Measurements from ENCODE around the gene TPST1. TPM values are rescaled to one million over a fixed set of nuclear protein-coding genes. Genes with fewer than 3 reads are reported as not detected.

TPST1 gene
- total RNA-seq, 1 experiment from 2014 or later, result 15.9 TPM

GRCh38 chr7:66344166-66344565 lies 139.0 kb downstream of the TPST1 start:
- Histone ChIP-seq H2AK5ac (ENCODE audit: insufficient read length, low read length) (no peak overlapping the region), H2BK20ac (ENCODE audit: low read depth, low read length, poor library complexity, severe bottlenecking) (no peak overlapping the region), H3K27ac (ENCODE audit: insufficient read length, low read depth, low read length) (no peak overlapping the region), H3K27me3 (ENCODE audit: insufficient read depth, low read length) (no peaks in the 10 kb centered on the region), H2BK12ac (ENCODE audit: insufficient read length, low read depth, low read length) (no peak overlapping the region), H3K18ac (ENCODE audit: insufficient read length, low read depth, low read length) (no peak overlapping the region), H3K23ac (ENCODE audit: insufficient read length, low read depth, low read length) (no peak overlapping the region), H3K14ac (ENCODE audit: insufficient read depth, low read length) (no peak overlapping the region), H3K4ac (ENCODE audit: low read depth, low read length) (no peak overlapping the region), H3K9ac (ENCODE audit: extremely low read depth, insufficient read length, low read length) (no peak overlapping the region), H4K91ac (ENCODE audit: insufficient read length, low read depth, low read length) (no peak overlapping the region), H3K23me2 (ENCODE audit: insufficient read length, low read depth, low read length, poor library complexity, severe bottlenecking) (no peaks in the 10 kb centered on the region), H3K4me1 (ENCODE audit: insufficient read depth, low read length) (no peaks in the 10 kb centered on the region), H3K56ac (ENCODE audit: insufficient read length, low read depth, low read length) (no peak overlapping the region), H2AFZ (ENCODE audit: low read length) (no peak overlapping the region), H4K5ac (ENCODE audit: insufficient read length, low read depth, low read length) (no peak overlapping the region), H2BK120ac (ENCODE audit: low read depth, low read length, poor library complexity, severe bottlenecking) (no peak overlapping the region), H3K79me2 (ENCODE audit: insufficient read depth, low read length) (no peaks in the 10 kb centered on the region), H3K4me2 (ENCODE audit: insufficient read depth, insufficient read length, low read length) (no peak overlapping the region), H4K8ac (replicated peaks; ENCODE audit: insufficient read length, low read depth, low read length) (no peak overlapping the region), H3T11ph (ENCODE audit: low read length) (no peak overlapping the region), H2BK15ac (ENCODE audit: low read depth, low read length) (no peak overlapping the region), H3K9me3 (ENCODE audit: control insufficient read depth, low read depth, low read length) (no peaks in the 10 kb centered on the region), H2BK5ac (ENCODE audit: insufficient read length, low read length) (no peak overlapping the region), H3K79me1 (ENCODE audit: insufficient read depth, low read depth, low read length, poor library complexity, severe bottlenecking) (no peaks in the 10 kb centered on the region), H4K20me1 (ENCODE audit: control insufficient read depth, insufficient read depth, insufficient read length) (no peaks in the 10 kb centered on the region)
- Mint-ChIP-seq H3K36me3 (ENCODE audit: insufficient read depth in 1 of 3, low read depth in 3 of 3) (peaks cover 3 to 6% (median 5%) of the 10 kb centered on the region in 3 experiments; a peak in 5 of 7 replicates), H3K4me3 (no peak overlapping the region), H3K9me3 (peaks cover 14 to 17% of the 10 kb centered on the region in 2 experiments), H3K27me3 (ENCODE audit: low read depth) (no peaks in the 10 kb centered on the region; the same call in 1 of the 2 replicates), H3K27ac (no peak overlapping the region), H3K4me1 (no peaks in the 10 kb centered on the region)
- WGBS (ENCODE audit: extremely low coverage, insufficient read length, low lambda C conversion rate), result no CpG with 5 or more reads among the region's 1 CpG
- DNase-seq, result no peak
- no peak for TF ChIP-seq CTCF (conservative IDR thresholded peaks at IDR 0.05)
